Germinal center (tissue), 1 donor: ENCODE data around the gene WARS2.
"Not testable (repeated sequence)": the region's sequence is repeated elsewhere in the genome, so short reads cannot be mapped to it uniquely, and the experiment has no call there.

Experiments used
- DNase-seq: peaks from one replicate; pipeline ENCODE4 v3.0.0; 2012; ENCODE audit warnings: mixed read lengths, low spot score

The WARS2 gene

DNA sequence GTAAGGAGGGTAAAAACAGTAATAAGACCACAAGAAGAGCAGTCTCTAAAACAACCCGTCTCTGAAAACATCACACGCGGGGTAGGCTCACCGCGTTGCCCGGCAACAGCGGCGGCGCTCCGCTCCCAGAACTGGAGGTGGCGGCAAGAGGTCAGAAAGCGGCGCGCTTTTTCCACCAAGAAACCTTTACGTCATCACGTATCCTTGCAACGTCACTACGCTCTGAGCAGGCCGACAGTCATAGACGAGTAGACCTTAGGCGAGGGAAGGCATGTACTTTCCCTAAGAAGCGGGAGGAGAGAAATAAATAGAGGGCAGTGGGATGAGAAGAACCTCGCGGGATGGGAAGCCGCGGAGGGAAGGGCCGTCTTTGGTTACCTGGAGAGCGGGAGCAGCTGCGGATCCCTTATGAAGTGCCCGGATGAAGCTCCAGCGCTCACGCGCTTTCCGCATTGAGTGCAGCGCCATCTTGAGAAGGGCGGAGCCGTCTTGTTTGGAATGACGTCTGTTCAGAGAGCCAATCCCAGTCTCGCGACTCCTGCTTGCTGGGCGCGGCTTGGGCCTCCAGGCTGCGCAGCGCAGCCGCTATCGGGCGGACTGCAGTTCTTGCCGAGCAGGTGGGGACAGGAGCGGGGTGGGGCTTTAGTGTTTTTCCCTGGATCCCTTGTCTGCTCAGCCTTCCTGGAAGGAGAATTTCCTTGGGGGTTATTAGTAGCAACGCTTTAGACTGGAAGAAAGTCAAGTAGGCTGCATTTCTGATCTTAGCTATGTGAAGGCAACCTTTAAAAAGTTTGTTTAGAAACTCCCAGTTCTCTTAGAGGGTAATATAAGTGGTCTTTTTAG lies at the start of gene WARS2:
Gene WARS2 (minus strand): TSS at position 477 of the 843 bp plus-strand sequence. CDS start 9 bp downstream, at position 468.
- peak; percentile 90 for DNase-seq

DNA sequence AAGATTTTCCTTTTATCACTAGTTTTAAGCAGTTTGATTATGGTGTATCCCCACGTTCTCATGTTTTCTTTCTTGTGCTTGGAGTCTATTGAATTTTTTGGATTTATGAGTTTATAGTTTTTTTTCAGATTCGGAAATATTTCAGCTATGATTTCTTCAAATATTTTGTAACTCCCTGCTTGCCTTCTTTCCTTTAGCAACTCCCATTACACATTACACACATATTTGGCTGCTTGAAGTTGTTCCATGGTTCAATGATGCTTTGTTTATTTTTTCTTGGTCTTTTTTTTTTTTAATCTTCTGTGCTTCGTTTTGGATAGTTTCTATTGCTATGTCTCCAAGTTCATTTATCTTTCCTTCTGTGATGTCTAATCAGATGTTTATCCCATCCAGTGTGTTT lies 48.5 kb upstream of the WARS2 start:
- DNase-seq, result no peak

DNA sequence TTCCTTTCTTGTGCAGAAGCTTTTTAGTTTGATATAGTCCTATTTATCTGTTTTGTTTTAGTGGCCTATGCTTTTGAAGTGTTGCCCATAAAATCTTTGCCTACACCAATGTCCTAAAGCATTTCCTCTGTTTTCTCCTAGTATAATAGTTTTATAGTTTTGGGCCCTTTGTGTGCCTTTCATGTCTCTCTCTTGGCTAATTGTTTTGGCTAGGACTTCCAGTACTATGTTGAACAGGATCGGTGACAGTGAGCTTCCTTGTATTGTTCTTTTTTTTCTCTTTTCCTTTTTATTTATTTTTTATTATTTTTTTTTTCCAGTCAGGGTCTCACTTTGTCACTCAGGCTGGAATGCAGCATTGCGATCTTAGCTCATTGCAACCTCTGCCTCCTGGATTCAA lies 47.0 kb upstream of the WARS2 start:
- DNase-seq, result no peak

DNA sequence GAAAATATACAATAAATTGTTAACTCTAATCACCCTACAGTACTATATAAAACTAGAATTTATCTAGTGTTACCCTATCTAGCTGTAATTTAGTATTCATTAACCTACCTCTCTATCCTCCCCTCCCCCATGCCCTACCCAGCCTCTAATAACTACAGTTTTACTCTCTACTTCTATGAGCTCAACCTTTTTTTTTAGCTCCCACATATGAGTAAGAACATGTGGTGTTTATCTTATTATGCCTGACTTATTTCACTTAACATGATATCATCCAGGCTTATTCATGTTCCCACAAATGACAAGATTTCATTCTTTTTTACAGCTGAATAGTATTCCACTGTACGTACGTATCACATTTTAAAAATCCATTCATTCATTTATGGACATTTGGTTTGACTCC lies 46.0 kb upstream of the WARS2 start:
- no peak for DNase-seq

DNA sequence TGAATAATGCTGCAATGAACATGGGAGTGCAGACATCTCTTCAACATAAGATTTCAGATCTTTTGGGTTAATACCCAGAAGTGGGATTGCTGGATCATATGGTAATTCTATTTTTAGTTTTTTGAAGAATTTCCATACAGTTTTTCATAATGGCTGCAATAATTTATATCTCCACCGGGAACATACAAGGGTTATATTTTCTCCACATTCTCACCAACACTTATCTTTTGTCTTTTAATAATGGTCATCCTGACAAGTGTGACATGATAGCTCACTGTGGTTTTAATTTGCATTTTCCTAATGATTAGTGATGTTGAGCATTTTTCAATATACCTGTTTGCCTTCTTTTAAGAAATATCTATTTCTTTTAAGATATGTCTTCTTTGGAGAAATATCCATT lies 44.5 kb upstream of the WARS2 start:
- no peak for DNase-seq

DNA sequence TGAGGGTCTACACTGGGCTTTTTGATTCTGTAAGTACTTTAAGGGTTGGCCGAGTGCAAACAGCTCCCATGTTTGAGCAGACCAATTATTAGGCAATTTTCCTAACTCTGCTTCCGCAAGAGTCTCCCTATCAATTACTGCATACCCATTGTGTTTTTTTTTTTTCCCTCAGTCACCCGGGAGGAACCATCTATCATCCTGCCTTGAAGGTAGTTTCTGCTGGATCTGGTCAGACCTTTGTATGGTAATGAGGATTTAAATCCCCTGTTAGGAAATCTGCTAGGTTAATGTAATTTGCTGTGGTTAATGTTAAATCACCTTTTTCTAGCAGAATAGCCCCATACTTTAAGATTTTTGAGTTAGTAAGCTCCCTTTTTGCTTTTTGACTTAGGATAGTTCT lies 40.8 kb upstream of the WARS2 start:
- DNase-seq, result no peak

DNA sequence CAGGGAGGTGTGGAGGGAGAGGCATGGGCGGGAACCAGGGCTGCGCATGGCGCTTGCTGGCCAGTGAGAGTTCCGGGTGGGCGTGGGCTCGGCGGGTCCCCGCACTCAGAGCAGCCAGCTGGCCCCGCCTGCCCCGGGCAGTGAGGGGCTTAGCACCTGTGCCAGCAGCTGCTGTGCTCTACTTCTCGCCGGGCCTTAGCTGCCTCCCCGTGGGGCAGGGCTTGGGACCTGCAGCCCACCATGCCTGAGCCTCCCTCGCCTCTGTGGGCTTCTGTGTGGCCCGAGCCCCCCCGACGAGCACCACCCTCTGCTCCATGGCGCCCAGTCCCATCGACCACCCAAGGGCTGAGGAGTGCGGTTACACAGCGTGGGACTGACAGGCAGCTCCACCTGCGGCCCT lies 38.6 kb upstream of the WARS2 start:
- no peak for DNase-seq

DNA sequence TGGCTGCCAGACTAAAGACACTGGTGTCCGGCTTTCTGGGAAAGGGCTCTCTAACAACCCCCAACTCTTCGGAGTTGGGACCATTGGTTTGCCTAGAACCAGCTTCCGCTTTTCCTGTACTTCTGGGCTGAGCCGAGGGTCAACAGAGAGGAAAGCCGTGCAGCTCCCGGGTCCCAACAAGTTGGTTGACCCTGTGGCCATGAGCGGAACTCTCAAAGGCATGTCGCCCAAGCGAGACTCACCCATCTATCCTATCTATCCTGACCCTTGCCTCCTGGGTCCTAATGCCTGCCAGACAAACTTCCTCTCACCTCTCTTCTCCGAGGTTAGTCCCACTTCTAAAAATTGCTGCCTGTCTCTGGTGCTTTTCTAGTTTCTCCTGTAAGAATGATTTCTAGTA lies 32.5 kb upstream of the WARS2 start:
- DNase-seq, result not testable (repeated sequence)

DNA sequence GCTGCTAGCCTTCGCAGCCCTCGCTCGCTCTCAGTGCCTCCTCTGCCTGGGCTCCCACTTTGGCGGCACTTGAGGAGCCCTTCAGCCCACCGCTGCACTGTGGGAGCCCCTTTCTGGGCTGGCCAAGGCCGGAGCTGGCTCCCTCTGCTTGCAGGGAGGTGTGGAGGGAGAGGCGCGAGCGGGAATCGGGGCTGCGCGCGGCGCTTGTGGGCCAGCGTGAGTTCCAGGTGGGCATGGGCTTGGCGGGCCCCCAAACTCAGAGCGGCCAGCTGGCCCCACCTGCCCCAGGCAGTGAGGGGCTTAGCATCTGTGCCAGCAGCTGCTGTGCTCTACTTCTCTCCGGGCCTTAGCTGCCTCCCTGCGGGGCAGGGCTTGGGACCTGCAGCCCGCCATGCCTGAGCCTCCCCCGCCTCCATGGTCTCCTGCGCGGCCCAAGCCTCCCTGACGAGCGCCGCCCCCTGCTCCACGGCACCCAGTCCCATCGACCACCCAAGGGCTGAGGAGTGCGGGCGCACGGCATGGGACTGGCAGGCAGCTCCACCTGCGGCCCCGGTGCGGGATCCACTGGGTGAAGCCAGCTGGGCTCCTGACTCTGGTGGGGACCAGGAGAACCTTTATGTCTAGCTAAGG lies 31.0 kb upstream of the WARS2 start:
- DNase-seq, result not testable (repeated sequence)

DNA sequence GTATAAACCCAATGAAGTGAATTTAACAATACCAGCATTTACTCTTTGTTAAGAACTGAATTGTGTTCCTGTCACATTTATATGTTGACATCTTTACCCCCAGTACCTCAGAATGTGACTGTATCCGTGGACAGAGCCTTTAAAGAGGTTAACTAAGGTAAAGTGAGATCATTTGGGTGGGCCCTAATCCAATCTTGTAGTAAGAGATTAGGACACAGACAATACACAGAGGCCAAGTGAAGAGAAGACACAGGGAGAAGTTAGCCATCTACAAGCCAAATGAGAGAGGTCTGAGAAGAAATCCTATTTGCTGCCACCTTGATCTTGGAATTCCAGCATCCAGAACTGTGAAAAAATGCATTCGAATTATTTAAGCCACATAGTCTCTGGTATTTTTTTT lies 22.9 kb upstream of the WARS2 start:
- no peak for DNase-seq

DNA sequence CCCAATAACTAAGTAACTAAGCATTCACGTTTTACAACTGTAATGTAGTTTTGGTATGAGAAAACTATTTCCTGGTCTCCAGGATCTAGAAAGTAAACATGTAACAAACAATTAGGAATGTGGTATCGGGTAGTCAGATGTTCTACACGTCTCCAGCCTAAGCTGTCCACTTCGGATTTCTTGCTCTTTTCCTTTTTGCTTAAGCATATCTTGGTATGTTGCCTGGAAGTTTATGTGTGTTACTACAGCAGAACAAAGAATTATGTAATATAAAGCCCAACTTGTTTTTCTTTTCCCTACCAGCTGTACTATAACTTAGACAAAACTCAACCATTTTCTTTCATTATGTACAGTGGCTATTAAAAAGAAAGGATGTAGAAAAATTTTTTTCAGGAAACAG lies 20.4 kb upstream of the WARS2 start:
- DNase-seq, result no peak

DNA sequence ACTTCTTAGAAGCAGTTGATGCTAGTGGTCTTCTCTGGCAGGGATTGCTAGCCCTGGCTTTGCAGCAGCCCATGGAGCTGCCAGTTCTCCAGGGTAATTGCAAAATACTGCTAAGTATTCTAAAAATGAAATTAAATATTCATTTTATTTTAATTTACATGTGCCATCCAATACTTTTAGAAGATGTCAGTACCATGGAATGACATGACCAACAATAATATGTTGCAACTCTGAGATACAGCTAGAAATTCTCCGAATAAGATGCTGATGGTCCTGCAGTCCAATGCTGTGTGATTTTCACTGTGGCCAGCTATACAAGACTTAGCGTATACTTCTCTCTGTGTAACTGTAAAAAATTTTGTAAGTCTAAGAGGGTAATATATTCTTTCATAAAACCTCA lies 20.0 kb upstream of the WARS2 start:
- DNase-seq, result no peak

DNA sequence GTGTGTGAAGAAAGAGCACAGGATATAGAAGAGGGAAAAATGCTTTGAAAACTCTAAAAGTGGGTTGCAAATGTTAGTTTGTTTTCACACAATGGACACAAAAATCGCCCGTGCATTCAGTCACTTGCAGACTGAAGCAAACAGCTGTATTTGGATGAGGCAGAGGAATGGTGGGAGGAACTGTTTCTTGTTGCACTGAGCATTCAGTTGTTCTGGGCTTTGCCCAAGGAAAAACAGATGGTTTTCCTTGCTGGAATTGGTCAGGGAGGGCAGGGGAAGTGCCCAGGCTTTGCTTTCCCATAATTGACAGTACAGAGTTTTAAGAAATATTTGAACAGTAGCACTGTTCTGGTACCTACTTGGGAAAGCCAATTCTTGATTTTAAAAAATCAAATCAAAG lies 19.5 kb upstream of the WARS2 start:
- DNase-seq, result no peak

DNA sequence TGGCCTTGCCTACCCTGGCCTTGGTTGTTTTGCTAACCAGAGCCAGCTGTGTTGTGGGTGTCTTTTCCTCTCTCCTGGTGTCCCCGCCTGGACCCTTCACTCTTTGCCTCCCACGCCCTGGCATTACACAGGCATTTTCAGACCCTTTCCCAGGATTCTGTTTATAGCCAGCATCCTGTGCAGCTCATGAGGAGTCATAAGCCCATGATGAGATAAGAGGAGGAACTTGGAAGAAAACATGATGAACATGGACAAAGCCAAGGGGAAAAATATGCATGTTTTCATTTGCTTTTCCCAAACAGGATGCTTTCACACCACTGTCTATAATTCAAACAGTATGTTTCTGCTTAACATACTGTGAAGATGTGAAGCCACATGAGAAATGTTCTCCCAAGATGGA lies 18.7 kb upstream of the WARS2 start:
- DNase-seq, result no peak

DNA sequence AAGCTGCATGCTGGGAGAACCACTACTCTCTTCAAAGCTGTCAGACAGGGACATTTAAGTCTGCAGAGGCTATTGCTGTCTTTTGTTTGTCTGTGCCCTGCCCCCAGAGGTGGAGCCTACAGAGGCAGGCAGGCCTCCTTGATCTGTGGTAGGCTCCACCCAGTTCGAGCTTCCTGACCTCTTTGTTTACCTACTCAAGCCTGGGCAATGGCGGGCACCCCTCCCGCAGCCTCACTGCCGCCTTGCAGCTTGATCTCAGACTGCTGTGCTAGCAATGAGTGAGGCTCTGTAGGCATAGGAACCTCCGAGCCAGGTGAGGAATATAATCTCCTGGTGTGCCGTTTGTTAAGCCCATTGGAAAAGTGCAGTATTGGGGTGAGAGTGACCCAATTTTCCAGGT lies 16.3 kb upstream of the WARS2 start:
- not testable (repeated sequence) for DNase-seq

DNA sequence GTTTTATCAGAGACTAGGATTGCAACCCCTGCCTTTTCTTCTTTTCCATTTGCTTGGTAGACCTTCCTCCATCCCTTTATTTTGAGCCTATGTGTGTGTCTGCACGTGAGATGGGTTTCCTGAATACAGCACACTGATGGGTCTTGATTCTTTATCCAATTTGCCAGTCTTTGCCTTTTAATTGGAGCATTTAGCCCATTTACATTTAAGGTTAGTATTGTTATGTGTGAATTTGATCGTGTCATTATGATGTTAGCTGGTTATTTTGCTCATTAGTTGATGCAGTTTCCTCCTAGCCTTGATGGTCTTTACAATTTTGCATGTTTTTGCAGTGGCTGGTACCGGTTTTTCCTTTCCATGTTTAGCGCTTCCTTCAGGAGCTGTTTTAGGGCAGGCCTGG lies 14.6 kb upstream of the WARS2 start:
- DNase-seq, result not testable (repeated sequence)

DNA sequence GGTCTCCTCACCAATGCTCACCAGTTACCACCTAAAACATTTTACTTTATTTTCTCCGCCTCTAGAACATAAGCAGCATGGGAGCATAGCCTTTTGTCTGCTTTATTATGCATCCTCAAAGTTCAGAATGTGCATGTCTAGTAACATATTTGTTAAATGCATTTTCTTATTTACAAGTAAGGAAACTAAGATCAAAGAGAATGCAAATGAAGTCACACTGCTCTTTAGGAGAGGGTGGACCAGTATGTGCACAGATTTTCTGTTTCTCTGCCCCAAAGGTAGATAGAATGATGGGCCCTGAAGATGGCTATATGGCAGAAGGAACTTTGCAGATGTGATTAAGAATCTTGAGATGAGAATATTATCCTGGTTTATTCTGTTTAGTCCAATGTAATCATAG lies 9.7 kb upstream of the WARS2 start:
- DNase-seq, result no peak

DNA sequence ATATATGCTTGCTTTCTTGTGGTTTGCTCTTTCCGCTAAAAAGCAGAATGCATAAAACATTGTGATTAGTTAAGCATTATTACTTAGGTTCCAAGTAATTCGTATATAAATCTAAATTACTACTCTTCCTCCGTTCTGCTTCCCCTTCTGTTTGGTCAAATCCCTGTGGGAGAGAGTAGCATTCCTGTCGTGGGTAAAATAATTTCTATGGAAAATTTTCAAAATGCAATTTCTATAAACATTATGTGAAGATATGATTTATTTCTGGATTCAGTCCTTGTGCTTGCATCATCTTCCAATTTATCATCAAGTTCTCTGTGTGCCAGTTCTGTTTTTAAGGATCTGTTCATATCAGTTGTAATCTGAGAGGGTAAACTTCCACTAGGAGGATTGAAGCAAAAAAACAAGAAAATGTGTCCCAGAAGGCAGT lies 7.2 kb upstream of the WARS2 start:
- no peak for DNase-seq

DNA sequence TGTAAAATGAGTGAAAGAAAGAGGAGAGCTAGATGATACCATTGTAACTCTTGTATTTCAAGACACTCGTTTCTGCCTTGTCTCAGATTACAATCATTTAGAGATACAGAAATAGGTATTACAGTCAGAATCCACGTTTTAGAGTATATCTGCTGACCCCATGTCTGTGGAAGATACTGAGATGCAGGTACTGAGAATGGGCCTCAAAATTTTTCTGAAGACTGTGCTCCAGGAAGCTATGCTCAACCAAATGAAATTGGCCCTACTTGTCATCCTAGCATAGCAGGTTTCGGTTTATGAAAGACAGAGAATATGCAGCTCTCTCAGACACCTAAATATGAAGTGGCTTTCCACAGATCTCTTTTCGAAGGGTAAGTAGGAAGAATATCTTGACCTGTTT lies 6.0 kb upstream of the WARS2 start:
- DNase-seq, result no peak

DNA sequence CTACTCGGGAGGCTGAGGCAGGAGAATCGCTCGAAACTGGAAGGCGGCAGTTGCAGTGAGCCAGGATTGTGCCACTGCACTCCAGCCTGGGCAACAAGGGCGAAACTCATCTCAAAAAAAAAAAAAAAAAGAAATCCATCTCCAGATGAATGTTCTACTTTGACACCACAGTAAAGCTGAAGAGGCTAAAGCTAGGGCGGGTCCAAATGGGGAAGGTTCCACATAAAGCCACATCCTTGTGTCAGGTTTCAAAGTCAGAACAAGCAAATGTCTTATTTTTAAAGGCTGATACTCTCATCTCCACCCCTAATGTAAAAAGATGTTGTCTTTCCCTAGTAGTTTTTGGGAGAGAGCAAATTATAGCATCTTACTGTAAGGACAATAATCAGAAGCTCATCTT lies 4.4 kb upstream of the WARS2 start:
- no peak for DNase-seq

DNA sequence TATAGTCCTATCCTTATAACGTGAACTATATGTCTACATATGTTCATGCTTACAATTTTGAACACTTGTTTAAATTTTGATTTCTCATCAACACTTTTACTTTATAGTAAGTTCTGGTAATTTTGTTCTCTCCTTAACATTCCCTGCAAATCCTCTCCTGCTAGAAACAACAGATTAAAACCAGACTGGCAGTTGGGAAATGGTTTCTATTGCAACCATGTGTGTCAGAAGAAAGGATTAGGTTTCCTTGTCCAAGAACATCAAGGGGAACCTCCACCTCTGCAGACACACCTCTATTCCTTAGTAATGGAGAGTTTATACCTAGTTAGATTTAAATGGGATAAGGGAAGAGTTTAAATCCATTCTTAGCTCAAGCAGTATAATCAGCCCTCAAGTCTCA lies 3.3 kb upstream of the WARS2 start:
- no peak for DNase-seq

DNA sequence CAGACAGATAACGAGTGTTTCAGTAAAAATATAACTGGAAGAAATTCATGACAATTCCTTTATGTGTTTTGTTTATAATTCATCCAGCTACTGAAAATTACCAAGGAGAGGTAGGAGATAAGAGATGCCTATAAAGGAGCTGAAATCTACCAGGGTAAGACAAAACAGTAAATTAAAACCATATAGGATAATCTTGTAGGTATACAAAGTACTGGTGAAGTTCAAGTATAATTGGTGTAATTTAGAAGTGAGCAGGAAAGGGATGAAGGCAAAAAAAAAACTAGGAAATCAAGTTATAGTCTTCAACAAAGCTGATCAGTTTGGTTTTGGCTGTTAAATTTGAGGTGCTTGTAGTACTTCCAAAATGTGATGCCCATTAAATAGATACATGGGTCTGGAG lies 1.2 kb upstream of the WARS2 start:
- no peak for DNase-seq

DNA sequence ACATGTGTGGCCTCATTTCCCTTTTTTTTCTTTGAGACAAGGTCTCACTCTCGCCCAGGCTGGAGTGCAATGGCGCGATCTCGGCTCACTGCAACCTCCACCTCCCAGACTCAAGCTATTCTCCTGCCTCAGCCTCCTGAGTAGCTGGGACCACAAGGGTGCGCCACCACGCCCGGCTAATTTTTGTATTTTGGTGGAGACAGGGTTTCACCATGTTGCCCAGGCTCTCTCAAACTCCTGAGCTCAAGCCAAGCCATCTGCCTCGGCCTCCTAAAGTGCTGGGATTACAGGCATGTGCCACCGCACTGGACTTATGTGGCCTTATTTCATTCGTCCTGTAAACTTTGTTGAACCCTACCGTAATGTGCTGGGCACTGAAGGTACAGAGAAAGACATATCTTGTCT lies 569 bp upstream of the WARS2 start:
- DNase-seq, result no peak

DNA sequence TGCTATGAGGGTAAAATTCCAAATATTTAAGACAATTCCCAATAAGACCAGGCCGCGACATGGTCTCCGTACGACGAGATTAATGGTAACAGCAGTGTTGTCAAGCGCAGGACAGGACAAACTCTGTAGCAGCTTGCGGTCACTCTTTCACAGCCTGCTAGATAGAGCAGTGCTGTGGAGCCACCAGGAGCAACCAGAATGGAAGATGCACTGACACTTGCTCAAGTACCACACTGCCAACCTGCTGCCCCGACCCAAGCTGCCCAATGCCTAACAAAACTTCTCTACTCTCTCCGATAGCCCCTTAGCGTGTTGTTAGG lies 636 bp downstream of the WARS2 start:
- DNase-seq, result no peak
